CD4-positive, alpha-beta T cell (primary cell): ENCODE measurements around the gene MIPOL1. TPM values are rescaled to one million over a fixed set of nuclear protein-coding genes. Genes with fewer than 3 reads are reported as not detected.

ENCODE experiments used
- ATAC-seq: fragments of 200-7000 bp; cut with Tn5 transposase; one replicate; pipeline ENCODE4 v1.10.0; 2022; ENCODE audit warnings: mild to moderate bottlenecking; ENCODE audit not compliant: poor library complexity
- CTCF ChIA-PET: fragments of 350-600 bp; sonication (Branson Sonifier 250); formaldehyde crosslinking; loops from one replicate; lab custom pipeline; 2021; ENCODE audit warnings: antibody characterized with exemption, inconsistent platforms; lab: Charles Lee
- POLR2A ChIA-PET: fragments of 350-600 bp; sonication (Branson Sonifier 250); formaldehyde crosslinking; loops from one replicate; lab custom pipeline; 2021; ENCODE audit warnings: antibody characterized with exemption, inconsistent platforms; lab: Charles Lee
- DNase-seq, 14 experiments: peaks; one replicate each; pipeline ENCODE4 v3.0.0-alpha.2; 2013 to 2020; ENCODE audit warnings: mixed read lengths in 2 of 14
- H3K27ac ChIP-seq, 2 donors: one replicate each; pipeline versions ENCODE4 v1.5.1 to v1.7.0; 2013; ENCODE audit warnings: low read length in 2 of 2, low read depth in 1 of 2, mild to moderate bottlenecking in 1 of 2
- H3K27me3 ChIP-seq, 2 experiments: 1 replicate in 1 of 2; 2 replicates in 1 of 2; pipeline versions ENCODE4 v1.6.1 to v1.7.0; 2013; ENCODE audit warnings: low read length in 2 of 2, control low read depth in 1 of 2, mild to moderate bottlenecking in 1 of 2, moderate library complexity in 1 of 2; ENCODE audit not compliant: insufficient read depth in 2 of 2, control insufficient read depth in 1 of 2
- H3K36me3 ChIP-seq: one replicate; pipeline ENCODE4 v1.6.1; 2013; ENCODE audit warnings: low read length, control low read depth; ENCODE audit not compliant: insufficient read depth
- H3K4me1 ChIP-seq: one replicate; pipeline ENCODE4 v1.6.1; 2013; ENCODE audit warnings: low read length, control low read depth; ENCODE audit not compliant: insufficient read depth
- H3K4me3 ChIP-seq: one replicate; pipeline ENCODE4 v1.5.1; 2013; ENCODE audit warnings: mild to moderate bottlenecking, low read length, moderate library complexity
- H3K9me3 ChIP-seq, 2 experiments: 1 replicate in 1 of 2; 2 replicates in 1 of 2; pipeline versions ENCODE4 v1.6.1 to v1.7.0; 2013; ENCODE audit warnings: low read length in 2 of 2, mild to moderate bottlenecking in 2 of 2, control low read depth in 1 of 2, moderate library complexity in 1 of 2; ENCODE audit not compliant: control insufficient read depth in 1 of 2, insufficient read depth in 1 of 2
- H3K27ac Mint-ChIP-seq: one replicate; pipeline ENCODE4 v1.8.0; 2020; ENCODE audit warnings: mixed read lengths
- H3K27me3 Mint-ChIP-seq: one replicate; pipeline ENCODE4 v1.8.0; 2021; ENCODE audit warnings: mixed read lengths
- H3K36me3 Mint-ChIP-seq: one replicate; pipeline ENCODE4 v1.8.0; 2021; ENCODE audit warnings: low read depth, mixed read lengths
- H3K4me1 Mint-ChIP-seq: one replicate; pipeline ENCODE4 v1.8.0; 2021; ENCODE audit warnings: low read depth, mixed read lengths
- H3K4me3 Mint-ChIP-seq: one replicate; pipeline ENCODE4 v1.8.0; 2020; ENCODE audit warnings: mild to moderate bottlenecking, mixed read lengths
- H3K9me3 Mint-ChIP-seq: one replicate; pipeline ENCODE4 v1.8.0; 2020; ENCODE audit warnings: mixed read lengths
- intact Hi-C, 2 experiments: fragments of 100-400 bp; cut with DNase I in 1 of 2; cut with micrococcal nuclease in 1 of 2; formaldehyde crosslinking; loops; one replicate each; pipeline versions ENCODE4 v1.15.1 to v1.9.0; 2023 to 2025; cut with DNase I, micrococcal nuclease
- total RNA-seq, 174 experiments: library from RNA in 2 of 174; stranded (reverse) in 2 of 174; gene quantifications; one replicate each; pipeline ENCODE4 v1.2.3 and lab custom pipeline; 2021 to 2026
- TF ChIP-seq, protein P1 (sequence below): fragments of 200-600 bp; IDR thresholded peaks from one replicate; pipeline ENCODE4 v1.8.0; 2022; ENCODE audit warnings: antibody characterized with exemption, mild to moderate bottlenecking

The MIPOL1 gene
- total RNA-seq, 2 experiments from 2014 or later = 0.30 TPM; not detected in 1

DNA sequence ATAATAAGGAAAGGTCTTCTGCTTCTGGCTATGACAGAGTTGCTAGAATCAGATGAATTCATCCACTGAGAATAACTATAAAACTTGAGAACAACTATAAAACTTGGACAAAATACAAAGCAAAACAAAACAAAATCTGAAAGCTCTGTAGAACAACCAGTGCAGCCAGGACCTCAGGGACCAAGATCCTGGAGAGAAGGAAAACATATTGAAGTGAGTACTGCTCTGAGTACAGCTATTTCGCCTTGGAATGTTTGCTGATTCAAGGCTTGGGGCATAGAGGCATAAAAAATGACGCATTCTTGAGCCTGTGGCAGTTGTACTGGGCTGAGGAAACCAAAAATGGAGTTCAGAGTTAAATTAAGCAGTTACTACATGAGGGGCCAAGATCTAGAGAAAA lies 375.6 kb downstream of the MIPOL1 start:
- POLR2A ChIA-PET = no interaction called here
- Histone ChIP-seq H3K27me3 (no peaks in the 10 kb centered on the region), H3K36me3 (no peaks in the 10 kb centered on the region), H3K9me3 (no peaks in the 10 kb centered on the region), H3K27ac (no peak overlapping the region), H3K4me1 (no peaks in the 10 kb centered on the region), H3K4me3 (no peak overlapping the region)
- Mint-ChIP-seq H3K4me1 (no peaks in the 10 kb centered on the region), H3K9me3 (peaks cover 7% of the 10 kb centered on the region), H3K27me3 (peaks cover 11% of the 10 kb centered on the region), H3K36me3 (no peaks in the 10 kb centered on the region), H3K4me3 (no peak overlapping the region), H3K27ac (no peak overlapping the region)
- no peak for ATAC-seq
- TF ChIP-seq, protein P1, sequence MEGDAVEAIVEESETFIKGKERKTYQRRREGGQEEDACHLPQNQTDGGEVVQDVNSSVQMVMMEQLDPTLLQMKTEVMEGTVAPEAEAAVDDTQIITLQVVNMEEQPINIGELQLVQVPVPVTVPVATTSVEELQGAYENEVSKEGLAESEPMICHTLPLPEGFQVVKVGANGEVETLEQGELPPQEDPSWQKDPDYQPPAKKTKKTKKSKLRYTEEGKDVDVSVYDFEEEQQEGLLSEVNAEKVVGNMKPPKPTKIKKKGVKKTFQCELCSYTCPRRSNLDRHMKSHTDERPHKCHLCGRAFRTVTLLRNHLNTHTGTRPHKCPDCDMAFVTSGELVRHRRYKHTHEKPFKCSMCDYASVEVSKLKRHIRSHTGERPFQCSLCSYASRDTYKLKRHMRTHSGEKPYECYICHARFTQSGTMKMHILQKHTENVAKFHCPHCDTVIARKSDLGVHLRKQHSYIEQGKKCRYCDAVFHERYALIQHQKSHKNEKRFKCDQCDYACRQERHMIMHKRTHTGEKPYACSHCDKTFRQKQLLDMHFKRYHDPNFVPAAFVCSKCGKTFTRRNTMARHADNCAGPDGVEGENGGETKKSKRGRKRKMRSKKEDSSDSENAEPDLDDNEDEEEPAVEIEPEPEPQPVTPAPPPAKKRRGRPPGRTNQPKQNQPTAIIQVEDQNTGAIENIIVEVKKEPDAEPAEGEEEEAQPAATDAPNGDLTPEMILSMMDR = no peak
- no peak for DNase-seq
- intact Hi-C loops = no loop called here
- CTCF ChIA-PET = no interaction called here

DNA sequence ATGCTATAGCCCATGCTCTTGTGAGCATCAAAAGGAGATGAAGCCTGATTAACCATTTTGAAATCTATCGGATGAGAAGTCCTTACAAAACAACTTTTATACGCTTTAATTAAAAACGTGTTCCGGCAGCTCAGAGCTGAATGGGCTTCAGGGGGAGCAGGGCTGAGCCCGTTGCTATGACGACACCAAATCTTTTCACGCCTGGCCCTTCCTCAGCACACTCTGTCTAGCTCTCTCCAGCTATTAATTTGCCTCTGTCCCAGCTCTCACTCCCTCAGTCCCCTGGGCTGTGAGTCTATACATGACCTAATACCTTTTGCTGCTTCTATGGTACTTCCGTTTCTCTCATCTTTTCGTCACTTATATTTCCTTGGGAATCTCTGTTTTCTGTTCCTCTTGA lies 381.5 kb downstream of the MIPOL1 start:
- ATAC-seq = no peak

DNA sequence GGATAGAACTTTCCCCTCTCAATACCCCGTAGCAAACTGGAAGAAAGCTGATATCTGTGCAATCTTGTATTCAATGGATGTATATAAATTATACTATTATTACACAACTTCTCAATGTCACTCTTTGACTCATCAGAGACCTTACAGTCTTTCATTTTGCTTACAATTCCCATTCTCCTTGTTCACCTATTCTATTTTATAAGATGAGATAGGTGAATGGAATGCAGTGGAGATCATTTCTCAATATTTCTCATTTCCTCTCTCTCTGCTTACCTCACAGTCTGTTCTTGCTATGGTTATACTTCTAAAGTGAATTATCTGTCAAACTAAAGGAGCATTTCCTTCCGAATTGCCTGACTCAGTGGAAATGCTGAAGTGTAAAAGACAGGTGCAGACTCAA lies 382.4 kb downstream of the MIPOL1 start:
- Mint-ChIP-seq H3K27ac (no peak overlapping the region), H3K27me3 (peaks cover 51% of the 10 kb centered on the region), H3K36me3 (no peaks in the 10 kb centered on the region), H3K4me1 (no peaks in the 10 kb centered on the region), H3K9me3 (peaks cover 2% of the 10 kb centered on the region), H3K4me3 (no peak overlapping the region)
- no peaks in the 10 kb centered on the region for H3K4me1 ChIP-seq
- no peaks in the 10 kb centered on the region for H3K36me3 ChIP-seq
- intact Hi-C loops = no loop called here
- H3K27me3 ChIP-seq = peaks cover 18 to 35% of the 10 kb centered on the region in 2 experiments
- ATAC-seq (no peak), DNase-seq (no peak)
- POLR2A ChIA-PET = no interaction called here
- no peak overlapping the region for H3K4me3 ChIP-seq
- CTCF ChIA-PET = no interaction called here
- peaks cover 0 to 20% of the 10 kb centered on the region in 2 experiments for H3K9me3 ChIP-seq
- H3K27ac ChIP-seq = no peak overlapping the region
- TF ChIP-seq, protein P1 = no peak

More for the DNA sequence above, 381.5 kb downstream of the MIPOL1 start:
- no peaks in the 10 kb centered on the region for H3K36me3 ChIP-seq
- no peak overlapping the region for H3K4me3 ChIP-seq
- H3K27ac ChIP-seq = no peak overlapping the region
- TF ChIP-seq, protein P1 = no peak
- no peak for DNase-seq
- Mint-ChIP-seq H3K27me3 (peaks cover 46% of the 10 kb centered on the region), H3K9me3 (peaks cover 2% of the 10 kb centered on the region), H3K27ac (no peak overlapping the region), H3K4me3 (no peak overlapping the region), H3K36me3 (no peaks in the 10 kb centered on the region), H3K4me1 (no peaks in the 10 kb centered on the region)
- no peaks in the 10 kb centered on the region for H3K4me1 ChIP-seq
- ChIA-PET CTCF (no interaction called here), POLR2A (no interaction called here)
- peaks cover 0 to 11% of the 10 kb centered on the region in 2 experiments for H3K9me3 ChIP-seq
- peaks cover 10 to 27% of the 10 kb centered on the region in 2 experiments for H3K27me3 ChIP-seq
- intact Hi-C loops = no loop called here
